Osteoblast (primary cell): Measurements from ENCODE around the gene C9orf43. TPM values are rescaled to one million over a fixed set of nuclear protein-coding genes. Genes with fewer than 3 reads are reported as not detected.
A peak's percentile ranks its signal among the peaks of the same experiment; 100 is the strongest.
"Not testable (repeated sequence)": the region's sequence is repeated elsewhere in the genome, so short reads cannot be mapped to it uniquely, and the experiment has no call there.

Experiments
- DNase-seq: peaks from one replicate; pipeline ENCODE4 v3.0.0; 2011; ENCODE audit warnings: low spot score, mixed read lengths; ENCODE audit not compliant: insufficient read length; ENCODE audit errors: missing footprints
- H2AFZ ChIP-seq: 2 replicates; pipeline ENCODE4 v1.6.0; 2011; ENCODE audit warnings: mild to moderate bottlenecking, low read length
- H3K27ac ChIP-seq: 2 replicates; pipeline ENCODE4 v1.5.1; 2011; ENCODE audit warnings: mild to moderate bottlenecking, low read depth, low read length, moderate library complexity
- H3K27me3 ChIP-seq: 2 replicates; pipeline ENCODE4 v1.6.0; 2012; ENCODE audit warnings: mild to moderate bottlenecking, control low read depth, inconsistent platforms, low read length, moderate library complexity; ENCODE audit not compliant: insufficient read depth
- H3K36me3 ChIP-seq: 2 replicates; pipeline ENCODE4 v1.5.1; 2011; ENCODE audit warnings: mild to moderate bottlenecking, low read length, control low read depth, moderate library complexity; ENCODE audit not compliant: insufficient read depth
- H3K4me1 ChIP-seq: 2 replicates; pipeline ENCODE4 v1.5.1; 2011; ENCODE audit warnings: mild to moderate bottlenecking, low read length, control low read depth, moderate library complexity; ENCODE audit not compliant: insufficient read depth
- H3K4me2 ChIP-seq: 2 replicates; pipeline ENCODE4 v1.6.0; 2011; ENCODE audit warnings: mild to moderate bottlenecking, low read length; ENCODE audit not compliant: insufficient read depth
- H3K4me3 ChIP-seq: fragments of 200-600 bp; sonication (generic); 3 replicates; pipeline ENCODE4 v1.5.1; 2012; ENCODE audit warnings: mild to moderate bottlenecking, low read length, inconsistent platforms; ENCODE audit not compliant: insufficient read depth
- H3K79me2 ChIP-seq: 2 replicates; pipeline ENCODE4 v1.6.0; 2012; ENCODE audit warnings: mild to moderate bottlenecking, low read length, control low read depth, inconsistent platforms; ENCODE audit not compliant: insufficient read depth
- H3K9me3 ChIP-seq: 2 replicates; pipeline ENCODE4 v1.5.1; 2011; ENCODE audit warnings: low read depth, low read length, control low read depth
- H4K20me1 ChIP-seq: 2 replicates; pipeline ENCODE4 v1.6.0; 2012; ENCODE audit warnings: mild to moderate bottlenecking, low read length, control low read depth; ENCODE audit not compliant: insufficient read depth
- CTCF ChIP-seq: IDR thresholded peaks from 2 replicates; pipeline ENCODE4 v1.5.1; 2011; ENCODE audit warnings: mild to moderate bottlenecking, low read depth, low read length, moderate library complexity; ENCODE audit errors: extremely low read depth
- total RNA-seq: library from RNA; depleted of rRNA; stranded (reverse); fragments of >200 nt; gene quantifications from 2 replicates; pipeline ENCODE4 v1.2.3, GENCODE V29; 2012

Gene C9orf43
- total RNA-seq, 1 donor = 0.36 TPM

- no peak for DNase-seq
- no peak overlapping the region for H3K4me3 ChIP-seq
- H2AFZ ChIP-seq = no peak overlapping the region
- H3K4me2 ChIP-seq = no peak overlapping the region
- TF ChIP-seq CTCF = no peak
- H4K20me1 ChIP-seq = no peaks in the 10 kb centered on the region
- no peaks in the 10 kb centered on the region for H3K79me2 ChIP-seq
- no peaks in the 10 kb centered on the region for H3K27me3 ChIP-seq
- no peaks in the 10 kb centered on the region for H3K4me1 ChIP-seq
- H3K27ac ChIP-seq = no peak overlapping the region
- peaks cover 4% of the 10 kb centered on the region for H3K36me3 ChIP-seq
- no peaks in the 10 kb centered on the region for H3K9me3 ChIP-seq
Observed at GRCh38 chr9:113373676-113374392, 36.7 kb upstream of the C9orf43 start.

- Histone ChIP-seq H3K4me2 (no peak overlapping the region), H4K20me1 (no peaks in the 10 kb centered on the region)
- DNase-seq = peak; percentile 92
Observed at GRCh38 chr9:113375057-113376023, 35.2 kb upstream of the C9orf43 start.

GRCh38 chr9:113376634-113377567, 33.6 kb upstream of the C9orf43 start, which contains the start of gene HDHD3:
Gene HDHD3, minus strand, starts transcription at chr9:113376986. Its CDS starts 2,632 bp downstream, at chr9:113374354.
- Histone ChIP-seq H3K36me3 (peaks cover 4% of the 10 kb centered on the region), H3K79me2 (no peaks in the 10 kb centered on the region), H3K4me1 (no peaks in the 10 kb centered on the region), H4K20me1 (no peaks in the 10 kb centered on the region), H2AFZ (peak within 1 kb of the TSS; percentile 92), H3K27me3 (no peaks in the 10 kb centered on the region), H3K9me3 (no peaks in the 10 kb centered on the region), H3K4me3 (peak within 1 kb of the TSS; percentile 85), H3K27ac (no peak within 1 kb of the TSS), H3K4me2 (peak within 1 kb of the TSS; percentile 81)
- peak; percentile 97 for DNase-seq
- TF ChIP-seq CTCF = no peak

More at GRCh38 chr9:113375057-113376023, 35.2 kb upstream of the C9orf43 start:
- H2AFZ ChIP-seq = no peak overlapping the region
- no peak overlapping the region for H3K4me3 ChIP-seq
- no peaks in the 10 kb centered on the region for H3K27me3 ChIP-seq
- no peak for TF ChIP-seq CTCF
- peaks cover 4% of the 10 kb centered on the region for H3K36me3 ChIP-seq
- no peaks in the 10 kb centered on the region for H3K9me3 ChIP-seq
- H3K4me1 ChIP-seq = no peaks in the 10 kb centered on the region
- no peaks in the 10 kb centered on the region for H3K79me2 ChIP-seq
- H3K27ac ChIP-seq = no peak overlapping the region

- H3K79me2 ChIP-seq, H3K27me3 ChIP-seq, DNase-seq, H3K4me1 ChIP-seq, H4K20me1 ChIP-seq, H3K4me2 ChIP-seq, H3K9me3 ChIP-seq, H3K36me3 ChIP-seq, H3K4me3 ChIP-seq, H2AFZ ChIP-seq, H3K27ac ChIP-seq: not testable (repeated sequence)
Observed at GRCh38 chr9:113379094-113379828, 31.3 kb upstream of the C9orf43 start.

GRCh38 chr9:113379829-113380210, 30.7 kb upstream of the C9orf43 start:
- H3K27ac ChIP-seq, H2AFZ ChIP-seq, DNase-seq, H3K79me2 ChIP-seq, H3K4me3 ChIP-seq, H3K4me1 ChIP-seq, H3K4me2 ChIP-seq, H4K20me1 ChIP-seq, H3K9me3 ChIP-seq, H3K27me3 ChIP-seq, H3K36me3 ChIP-seq: not testable (repeated sequence)
